NOMO-1 treated with dmso at 0.1 percent for 144 hours (cell line): ENCODE measurements around the gene GRM7.

Experiments
- DNase-seq: peaks from one replicate; lab custom pipeline; 2025; ENCODE audit not compliant: unreplicated experiment; lab: John Stamatoyannopoulos, UW

The GRM7 gene

GRCh38 chr3:7144697-7145308 lies 283.9 kb downstream of the GRM7 start:
- no peak for DNase-seq

GRCh38 chr3:7146529-7146928 lies 285.6 kb downstream of the GRM7 start:
- DNase-seq: no peak

- DNase-seq: no peak
Observed at GRCh38 chr3:7158516-7158915, 297.6 kb downstream of the GRM7 start.

- DNase-seq: no peak
Observed at GRCh38 chr3:7160689-7161088, 299.8 kb downstream of the GRM7 start.

GRCh38 chr3:7166460-7166859 lies 305.5 kb downstream of the GRM7 start:
- no peak for DNase-seq

GRCh38 chr3:7171493-7171892 lies 310.6 kb downstream of the GRM7 start:
- DNase-seq: no peak

- no peak for DNase-seq
Observed at GRCh38 chr3:7172996-7173395, 312.1 kb downstream of the GRM7 start.

GRCh38 chr3:7188551-7188950 lies 327.6 kb downstream of the GRM7 start:
- DNase-seq: no peak

- no peak for DNase-seq
Observed at GRCh38 chr3:7190095-7190494, 329.2 kb downstream of the GRM7 start.

GRCh38 chr3:7193269-7193668 lies 332.4 kb downstream of the GRM7 start:
- DNase-seq: no peak

- DNase-seq: no peak
Observed at GRCh38 chr3:7194071-7194835, 333.3 kb downstream of the GRM7 start.

- no peak for DNase-seq
Observed at GRCh38 chr3:7195934-7196333, 335.0 kb downstream of the GRM7 start.

- DNase-seq: no peak
Observed at GRCh38 chr3:7201784-7202183, 340.9 kb downstream of the GRM7 start.

GRCh38 chr3:7203969-7204847 lies 343.3 kb downstream of the GRM7 start:
- no peak for DNase-seq

- no peak for DNase-seq
Observed at GRCh38 chr3:7204848-7205156, 343.9 kb downstream of the GRM7 start.

GRCh38 chr3:7205535-7205934 lies 344.6 kb downstream of the GRM7 start:
- DNase-seq: no peak

- DNase-seq: no peak
Observed at GRCh38 chr3:7205962-7206361, 345.0 kb downstream of the GRM7 start.

GRCh38 chr3:7207125-7207524 lies 346.2 kb downstream of the GRM7 start:
- no peak for DNase-seq

- DNase-seq: no peak
Observed at GRCh38 chr3:7207928-7208327, 347.0 kb downstream of the GRM7 start.

GRCh38 chr3:7209098-7209497 lies 348.2 kb downstream of the GRM7 start:
- no peak for DNase-seq

GRCh38 chr3:7211740-7212139 lies 350.8 kb downstream of the GRM7 start:
- no peak for DNase-seq

- no peak for DNase-seq
Observed at GRCh38 chr3:7215706-7216105, 354.8 kb downstream of the GRM7 start.
